GM11168 (cell line): ENCODE measurements around the gene POMZP3.
"Not testable (repeated sequence)": the region's sequence is repeated elsewhere in the genome, so short reads cannot be mapped to it uniquely, and the experiment has no call there.

Source experiments
- in situ Hi-C: fragments of 300-500 bp; cut with MboI; formaldehyde crosslinking; loops from one replicate; pipeline ENCODE4 v1.12.0; 2022; ENCODE audit warnings: low sequenced_read_pairs; ENCODE audit not compliant: unreplicated experiment

The POMZP3 gene

GRCh38 chr7:76591033-76591432 lies 36.0 kb downstream of the POMZP3 start:
- in situ Hi-C loops, result not testable (repeated sequence)

GRCh38 chr7:76588586-76588985 lies 38.5 kb downstream of the POMZP3 start:
- in situ Hi-C loops, result not testable (repeated sequence)

GRCh38 chr7:76586585-76587315 lies 40.3 kb downstream of the POMZP3 start:
- in situ Hi-C loops, result not testable (repeated sequence)

GRCh38 chr7:76583636-76584281 lies 43.3 kb downstream of the POMZP3 start:
- in situ Hi-C loops, result not testable (repeated sequence)

GRCh38 chr7:76582848-76583631 lies 44.0 kb downstream of the POMZP3 start:
- in situ Hi-C loops, result not testable (repeated sequence)

- in situ Hi-C loops, result not testable (repeated sequence)
Observed at GRCh38 chr7:76575919-76576655, 51.0 kb downstream of the POMZP3 start.

GRCh38 chr7:76575431-76575830 lies 51.6 kb downstream of the POMZP3 start:
- in situ Hi-C loops, result not testable (repeated sequence)

GRCh38 chr7:76572296-76572695 lies 54.8 kb downstream of the POMZP3 start:
- in situ Hi-C loops, result not testable (repeated sequence)

- in situ Hi-C loops, result not testable (repeated sequence)
Observed at GRCh38 chr7:76570324-76570775, 56.7 kb downstream of the POMZP3 start.

GRCh38 chr7:76568742-76569141 lies 58.3 kb downstream of the POMZP3 start:
- in situ Hi-C loops, result not testable (repeated sequence)

GRCh38 chr7:76567753-76568152 lies 59.3 kb downstream of the POMZP3 start:
- in situ Hi-C loops, result not testable (repeated sequence)

- in situ Hi-C loops, result not testable (repeated sequence)
Observed at GRCh38 chr7:76567311-76567710, 59.8 kb downstream of the POMZP3 start.

GRCh38 chr7:76565001-76565400 lies 62.1 kb downstream of the POMZP3 start:
- in situ Hi-C loops, result not testable (repeated sequence)

GRCh38 chr7:76561342-76561741 lies 65.7 kb downstream of the POMZP3 start:
- in situ Hi-C loops, result not testable (repeated sequence)

- in situ Hi-C loops, result not testable (repeated sequence)
Observed at GRCh38 chr7:76560157-76560556, 66.9 kb downstream of the POMZP3 start.
